ENCODE data around the gene ABCA10.

Gene ABCA10

GRCh38 chr17:69176457-69176795 is 52.2 kb downstream of the ABCA10 start:
- H3K9ac ChIP-seq (ENCODE audit: low read length): no peak overlapping the region
- H2AK5ac ChIP-seq (ENCODE audit: low read length): no peak overlapping the region
- no peaks in the 10 kb centered on the region for H3K4me1 ChIP-seq (ENCODE audit: control insufficient read depth in 1 of 2, insufficient read depth in 2 of 2, low read length in 2 of 2)
- no peak overlapping the region for H3K4me3 ChIP-seq (ENCODE audit: low read depth, low read length)
- DNase-seq: no peak
- no peak overlapping the region for H3K18ac ChIP-seq (ENCODE audit: low read length)
- no peak overlapping the region for H3K23ac ChIP-seq (ENCODE audit: low read length)
- H3K9me3 ChIP-seq (ENCODE audit: insufficient read depth, low read depth, low read length): no peaks in the 10 kb centered on the region
- no peak overlapping the region for H2BK120ac ChIP-seq (ENCODE audit: insufficient read depth, low read length, poor library complexity)
- H3K27ac ChIP-seq (ENCODE audit: low read depth, low read length): no peak overlapping the region
- no peaks in the 10 kb centered on the region for H3K36me3 ChIP-seq (ENCODE audit: control insufficient read depth in 1 of 2, insufficient read depth in 2 of 2, low read length in 2 of 2)
- no peak overlapping the region for H2AFZ ChIP-seq (ENCODE audit: insufficient read depth, low read length, poor library complexity)
- H4K91ac ChIP-seq (ENCODE audit: low read depth, low read length): no peak overlapping the region
- no peak overlapping the region for H3K4ac ChIP-seq (ENCODE audit: low read depth, low read length)
- no peak overlapping the region for H4K12ac ChIP-seq (ENCODE audit: low read depth, low read length)
- H3K4me2 ChIP-seq (ENCODE audit: low read length): no peak overlapping the region
- WGBS (ENCODE audit: extremely low coverage, insufficient coverage, insufficient read length): no CpG with 5 or more reads among the region's 1 CpG
- no peaks in the 10 kb centered on the region for H3K27me3 ChIP-seq (ENCODE audit: insufficient read depth, low read length)
- no peak overlapping the region for H3K14ac ChIP-seq (ENCODE audit: low read length)
- no peak overlapping the region for H2BK12ac ChIP-seq (ENCODE audit: low read length)
- H2BK5ac ChIP-seq (ENCODE audit: low read depth, low read length, poor library complexity): no peak overlapping the region
- H4K8ac ChIP-seq (ENCODE audit: low read depth, low read length): no peak overlapping the region
- H3K79me2 ChIP-seq (ENCODE audit: control insufficient read depth, insufficient read depth, low read length, poor library complexity): no peaks in the 10 kb centered on the region
- H3K79me1 ChIP-seq (ENCODE audit: low read length): no peaks in the 10 kb centered on the region

- Histone ChIP-seq H2BK12ac (ENCODE audit: low read length) (no peak overlapping the region), H4K8ac (ENCODE audit: low read depth, low read length) (no peak overlapping the region), H3K4ac (ENCODE audit: low read depth, low read length) (no peak overlapping the region), H3K14ac (ENCODE audit: low read length) (no peak overlapping the region), H4K91ac (ENCODE audit: low read depth, low read length) (no peak overlapping the region), H2AFZ (ENCODE audit: insufficient read depth, low read length, poor library complexity) (no peak overlapping the region), H2AK5ac (ENCODE audit: low read length) (no peak overlapping the region), H3K9ac (ENCODE audit: low read length) (no peak overlapping the region), H3K27ac (ENCODE audit: low read depth, low read length) (no peak overlapping the region), H3K36me3 (ENCODE audit: control insufficient read depth in 1 of 2, insufficient read depth in 2 of 2, low read length in 2 of 2) (no peaks in the 10 kb centered on the region), H3K18ac (ENCODE audit: low read length) (no peak overlapping the region), H2BK120ac (ENCODE audit: insufficient read depth, low read length, poor library complexity) (no peak overlapping the region), H3K4me2 (ENCODE audit: low read length) (no peak overlapping the region), H3K9me3 (ENCODE audit: insufficient read depth, low read depth, low read length) (no peaks in the 10 kb centered on the region), H2BK5ac (ENCODE audit: low read depth, low read length, poor library complexity) (no peak overlapping the region), H3K79me2 (ENCODE audit: control insufficient read depth, insufficient read depth, low read length, poor library complexity) (no peaks in the 10 kb centered on the region), H3K23ac (ENCODE audit: low read length) (no peak overlapping the region), H3K4me3 (ENCODE audit: low read depth, low read length) (no peak overlapping the region), H3K79me1 (ENCODE audit: low read length) (no peaks in the 10 kb centered on the region), H3K27me3 (ENCODE audit: insufficient read depth, low read length) (no peaks in the 10 kb centered on the region), H3K4me1 (ENCODE audit: control insufficient read depth in 1 of 2, insufficient read depth in 2 of 2, low read length in 2 of 2) (no peaks in the 10 kb centered on the region), H4K12ac (ENCODE audit: low read depth, low read length) (no peak overlapping the region)
- no CpG with 5 or more reads among the region's 4 CpGs for whole genome bisulfite sequencing (ENCODE audit: extremely low coverage, insufficient coverage, insufficient read length)
- peak; percentile 2 to 62 for DNase-seq
Observed at GRCh38 chr17:69175625-69176456, 52.8 kb downstream of the ABCA10 start.

- H3K79me1 ChIP-seq (ENCODE audit: low read length): no peaks in the 10 kb centered on the region
- no peaks in the 10 kb centered on the region for H3K36me3 ChIP-seq (ENCODE audit: control insufficient read depth in 1 of 2, insufficient read depth in 2 of 2, low read length in 2 of 2)
- H2BK5ac ChIP-seq (ENCODE audit: low read depth, low read length, poor library complexity): no peak overlapping the region
- H3K27me3 ChIP-seq (ENCODE audit: insufficient read depth, low read length): no peaks in the 10 kb centered on the region
- no peak overlapping the region for H3K27ac ChIP-seq (ENCODE audit: low read depth, low read length)
- H4K8ac ChIP-seq (ENCODE audit: low read depth, low read length): no peak overlapping the region
- no peak overlapping the region for H2BK12ac ChIP-seq (ENCODE audit: low read length)
- H3K4ac ChIP-seq (ENCODE audit: low read depth, low read length): no peak overlapping the region
- H2AFZ ChIP-seq (ENCODE audit: insufficient read depth, low read length, poor library complexity): no peak overlapping the region
- H4K12ac ChIP-seq (ENCODE audit: low read depth, low read length): no peak overlapping the region
- H3K9ac ChIP-seq (ENCODE audit: low read length): no peak overlapping the region
- H3K79me2 ChIP-seq (ENCODE audit: control insufficient read depth, insufficient read depth, low read length, poor library complexity): no peaks in the 10 kb centered on the region
- no peaks in the 10 kb centered on the region for H3K9me3 ChIP-seq (ENCODE audit: insufficient read depth, low read depth, low read length)
- H3K4me3 ChIP-seq (ENCODE audit: low read depth, low read length): no peak overlapping the region
- H3K18ac ChIP-seq (ENCODE audit: low read length): no peak overlapping the region
- no peak overlapping the region for H2BK120ac ChIP-seq (ENCODE audit: insufficient read depth, low read length, poor library complexity)
- no peaks in the 10 kb centered on the region for H3K4me1 ChIP-seq (ENCODE audit: control insufficient read depth in 1 of 2, insufficient read depth in 2 of 2, low read length in 2 of 2)
- 100% methylated on average over 1 of the region's 4 CpGs for WGBS (ENCODE audit: extremely low coverage, insufficient coverage, insufficient read length)
- H3K23ac ChIP-seq (ENCODE audit: low read length): no peak overlapping the region
- no peak overlapping the region for H4K91ac ChIP-seq (ENCODE audit: low read depth, low read length)
- no peak overlapping the region for H2AK5ac ChIP-seq (ENCODE audit: low read length)
- no peak for DNase-seq
- H3K14ac ChIP-seq (ENCODE audit: low read length): no peak overlapping the region
- no peak overlapping the region for H3K4me2 ChIP-seq (ENCODE audit: low read length)
Observed at GRCh38 chr17:69175262-69175624, 53.4 kb downstream of the ABCA10 start.

GRCh38 chr17:69173118-69173517 is 55.5 kb downstream of the ABCA10 start:
- no peaks in the 10 kb centered on the region for H3K36me3 ChIP-seq (ENCODE audit: control insufficient read depth in 1 of 2, insufficient read depth in 2 of 2, low read length in 2 of 2)
- H3K14ac ChIP-seq (ENCODE audit: low read length): no peak overlapping the region
- H3K4me3 ChIP-seq (ENCODE audit: low read depth, low read length): no peak overlapping the region
- H2AK5ac ChIP-seq (ENCODE audit: low read length): no peak overlapping the region
- H3K9ac ChIP-seq (ENCODE audit: low read length): no peak overlapping the region
- H3K27me3 ChIP-seq (ENCODE audit: insufficient read depth, low read length): no peaks in the 10 kb centered on the region
- no peak overlapping the region for H3K4me2 ChIP-seq (ENCODE audit: low read length)
- H3K79me1 ChIP-seq (ENCODE audit: low read length): no peaks in the 10 kb centered on the region
- H2BK120ac ChIP-seq (ENCODE audit: insufficient read depth, low read length, poor library complexity): no peak overlapping the region
- no peaks in the 10 kb centered on the region for H3K79me2 ChIP-seq (ENCODE audit: control insufficient read depth, insufficient read depth, low read length, poor library complexity)
- H2BK12ac ChIP-seq (ENCODE audit: low read length): no peak overlapping the region
- no peak overlapping the region for H2AFZ ChIP-seq (ENCODE audit: insufficient read depth, low read length, poor library complexity)
- no peak overlapping the region for H2BK5ac ChIP-seq (ENCODE audit: low read depth, low read length, poor library complexity)
- no peak overlapping the region for H3K4ac ChIP-seq (ENCODE audit: low read depth, low read length)
- no peak overlapping the region for H4K8ac ChIP-seq (ENCODE audit: low read depth, low read length)
- no peak for DNase-seq
- H3K4me1 ChIP-seq (ENCODE audit: control insufficient read depth in 1 of 2, insufficient read depth in 2 of 2, low read length in 2 of 2): no peaks in the 10 kb centered on the region
- WGBS (ENCODE audit: extremely low coverage, insufficient coverage, insufficient read length): no CpG with 5 or more reads among the region's 2 CpGs
- H4K12ac ChIP-seq (ENCODE audit: low read depth, low read length): no peak overlapping the region
- no peak overlapping the region for H3K23ac ChIP-seq (ENCODE audit: low read length)
- H3K27ac ChIP-seq (ENCODE audit: low read depth, low read length): no peak overlapping the region
- H3K9me3 ChIP-seq (ENCODE audit: insufficient read depth, low read depth, low read length): no peaks in the 10 kb centered on the region
- no peak overlapping the region for H4K91ac ChIP-seq (ENCODE audit: low read depth, low read length)
- no peak overlapping the region for H3K18ac ChIP-seq (ENCODE audit: low read length)
